ENCODE data around the gene HMGXB3.

GRCh38 chr5:149999866-150000255, 678 bp upstream of the HMGXB3 start:
- no peak for TF ChIP-seq POLR2AphosphoS5 (IDR thresholded peaks at IDR 0.05; ENCODE audit: low read depth, low read length)
- no peak for TF ChIP-seq CTCF (IDR thresholded peaks at IDR 0.05)
